ENCODE data around the gene SLC8A3.

DNA sequence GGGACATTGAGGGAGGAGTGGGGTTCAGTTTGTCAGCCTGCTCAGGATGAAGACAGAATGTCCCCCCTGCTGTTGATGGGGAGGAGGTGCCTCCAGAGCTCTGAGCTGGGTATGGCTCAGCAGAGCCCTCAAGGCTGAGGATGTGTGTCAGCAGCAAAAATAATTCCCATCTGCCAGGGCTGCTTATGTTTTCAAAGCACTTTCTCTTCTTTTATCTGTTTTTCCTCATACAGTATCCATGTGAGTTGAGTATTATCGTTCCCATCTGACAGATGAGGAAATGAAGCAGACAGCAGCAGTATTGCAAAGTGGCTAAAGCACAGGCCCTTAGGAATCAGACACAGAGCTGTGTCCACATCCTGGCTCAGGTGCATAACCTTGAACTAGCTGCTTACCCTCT is 94.1 kb downstream of the SLC8A3 start:
- TF ChIP-seq FOXP2 (optimal IDR thresholded peaks at IDR 0.05; ENCODE audit: control extremely low read depth, extremely low read length, insufficient read depth) (no peak), EZH2 (IDR thresholded peaks at IDR 0.05) (no peak)
